Measurements from ENCODE around the gene MAGI1.

The MAGI1 gene

GRCh38 chr3:65758876-65759598 lies 279.7 kb downstream of the MAGI1 start:
- TF ChIP-seq EZH2phosphoT487 (conservative IDR thresholded peaks at IDR 0.05; ENCODE audit: low read length) = no peak
- TF ChIP-seq CTCF (IDR thresholded peaks at IDR 0.05; ENCODE audit: insufficient read depth, low read length, poor library complexity, severe bottlenecking) = no peak
- H3K27me3 ChIP-seq (ENCODE audit: low read length) = no peaks in the 10 kb centered on the region
- no peaks in the 10 kb centered on the region for H3K79me2 ChIP-seq (ENCODE audit: insufficient read depth, low read length)
- no peak overlapping the region for H3K9ac ChIP-seq (ENCODE audit: low read length)
- H3K9me3 ChIP-seq (ENCODE audit: insufficient read depth, low read length) = no peaks in the 10 kb centered on the region
- H3K9me2 ChIP-seq (replicated peaks; ENCODE audit: insufficient read depth, low read length) = no peaks in the 10 kb centered on the region
- H3K27ac ChIP-seq (ENCODE audit: low read depth, low read length) = no peak overlapping the region
- H3K4me2 ChIP-seq (ENCODE audit: low read depth, low read length, poor library complexity, severe bottlenecking) = no peak overlapping the region
- H3K4me3 ChIP-seq (ENCODE audit: insufficient read depth, low read length, poor library complexity, severe bottlenecking) = no peak overlapping the region
- no peaks in the 10 kb centered on the region for H3F3A ChIP-seq (ENCODE audit: insufficient read depth)
- no peak overlapping the region for H2AFZ ChIP-seq (ENCODE audit: low read depth, low read length, severe bottlenecking)
- H4K20me1 ChIP-seq (ENCODE audit: low read depth, low read length) = no peaks in the 10 kb centered on the region
- H3K36me3 ChIP-seq (ENCODE audit: low read length) = no peaks in the 10 kb centered on the region

- Histone ChIP-seq H3F3A (ENCODE audit: insufficient read depth) (no peaks in the 10 kb centered on the region), H3K4me2 (ENCODE audit: low read depth, low read length, poor library complexity, severe bottlenecking) (no peak overlapping the region), H2AFZ (ENCODE audit: low read depth, low read length, severe bottlenecking) (no peak overlapping the region), H3K9ac (ENCODE audit: low read length) (no peak overlapping the region), H3K9me3 (ENCODE audit: insufficient read depth, low read length) (no peaks in the 10 kb centered on the region), H3K79me2 (ENCODE audit: insufficient read depth, low read length) (no peaks in the 10 kb centered on the region), H4K20me1 (ENCODE audit: low read depth, low read length) (no peaks in the 10 kb centered on the region), H3K9me2 (replicated peaks; ENCODE audit: insufficient read depth, low read length) (no peaks in the 10 kb centered on the region), H3K4me3 (ENCODE audit: insufficient read depth, low read length, poor library complexity, severe bottlenecking) (no peak overlapping the region), H3K27me3 (ENCODE audit: low read length) (no peaks in the 10 kb centered on the region), H3K36me3 (ENCODE audit: low read length) (no peaks in the 10 kb centered on the region), H3K27ac (ENCODE audit: low read depth, low read length) (no peak overlapping the region)
- TF ChIP-seq CTCF (IDR thresholded peaks at IDR 0.05; ENCODE audit: insufficient read depth, low read length, poor library complexity, severe bottlenecking) (no peak), EZH2phosphoT487 (conservative IDR thresholded peaks at IDR 0.05; ENCODE audit: low read length) (no peak)
Measured at GRCh38 chr3:65758438-65758837, 280.3 kb downstream of the MAGI1 start.

- Histone ChIP-seq H3K27me3 (ENCODE audit: low read length) (no peaks in the 10 kb centered on the region), H3F3A (ENCODE audit: insufficient read depth) (no peaks in the 10 kb centered on the region), H4K20me1 (ENCODE audit: low read depth, low read length) (no peaks in the 10 kb centered on the region), H3K4me2 (ENCODE audit: low read depth, low read length, poor library complexity, severe bottlenecking) (no peak overlapping the region), H3K9me2 (replicated peaks; ENCODE audit: insufficient read depth, low read length) (no peaks in the 10 kb centered on the region), H3K9ac (ENCODE audit: low read length) (no peak overlapping the region), H3K36me3 (ENCODE audit: low read length) (no peaks in the 10 kb centered on the region), H3K27ac (ENCODE audit: low read depth, low read length) (no peak overlapping the region), H3K9me3 (ENCODE audit: insufficient read depth, low read length) (no peaks in the 10 kb centered on the region), H3K79me2 (ENCODE audit: insufficient read depth, low read length) (no peaks in the 10 kb centered on the region), H3K4me3 (ENCODE audit: insufficient read depth, low read length, poor library complexity, severe bottlenecking) (no peak overlapping the region), H2AFZ (ENCODE audit: low read depth, low read length, severe bottlenecking) (no peak overlapping the region)
- no peak for TF ChIP-seq EZH2phosphoT487 (conservative IDR thresholded peaks at IDR 0.05; ENCODE audit: low read length)
- no peak for TF ChIP-seq CTCF (IDR thresholded peaks at IDR 0.05; ENCODE audit: insufficient read depth, low read length, poor library complexity, severe bottlenecking)
Measured at GRCh38 chr3:65752636-65753035, 286.1 kb downstream of the MAGI1 start.
